H1 (cell line): Measurements from ENCODE around the gene RHOXF2B. TPM values are rescaled to one million over a fixed set of nuclear protein-coding genes. Genes with fewer than 3 reads are reported as not detected.

Source experiments
- CTCF ChIA-PET: fragments of 300-600 bp; sonication (Branson Sonifier 250); formaldehyde crosslinking; loops from one replicate; lab custom pipeline; 2021; ENCODE audit not compliant: partially characterized antibody; lab: Charles Lee
- POLR2A ChIA-PET: fragments of 300-600 bp; sonication (Branson Sonifier 250); formaldehyde crosslinking; loops from one replicate; lab custom pipeline; 2021; ENCODE audit warnings: inconsistent platforms; ENCODE audit not compliant: partially characterized antibody; lab: Charles Lee
- DNase-seq, 2 experiments: peaks; one replicate each; pipeline versions ENCODE4 v3.0.0 to v3.0.0-alpha.2; 2010 to 2022; ENCODE audit warnings: low spot score in 2 of 2, low read depth in 1 of 2, mixed read lengths in 1 of 2
- FAIRE-seq: peaks from 2 replicates; lab custom pipeline; 2011; peaks lifted over from hg19 to GRCh38; lab: Jason Lieb, UNC
- H2AFZ ChIP-seq: 2 replicates; pipeline ENCODE4 v1.8.1; 2012; ENCODE audit warnings: low read length, inconsistent platforms
- H2AK5ac ChIP-seq: 2 replicates; pipeline ENCODE4 v1.6.1; 2013; ENCODE audit warnings: low read depth, low read length
- H2BK120ac ChIP-seq: replicated peaks from 2 replicates; pipeline ENCODE3; 2013; ENCODE audit warnings: low read depth, low read length, inconsistent platforms
- H2BK12ac ChIP-seq: 2 replicates; pipeline ENCODE4 v1.6.1; 2013; ENCODE audit warnings: low read depth, low read length
- H2BK15ac ChIP-seq: 2 replicates; pipeline ENCODE4 v1.6.1; 2013; ENCODE audit warnings: low read length
- H2BK20ac ChIP-seq: 2 replicates; pipeline ENCODE4 v1.6.1; 2013; ENCODE audit warnings: low read length
- H2BK5ac ChIP-seq: 2 replicates; pipeline ENCODE4 v1.6.1; 2013; ENCODE audit warnings: low read depth, low read length
- H3K14ac ChIP-seq: 2 replicates; pipeline ENCODE4 v1.6.1; 2013; ENCODE audit warnings: inconsistent platforms; ENCODE audit not compliant: insufficient read length
- H3K18ac ChIP-seq: 2 replicates; pipeline ENCODE4 v1.6.1; 2013; ENCODE audit warnings: low read length; ENCODE audit errors: extremely low read depth
- H3K23ac ChIP-seq: 2 replicates; pipeline ENCODE4 v1.6.1; 2013; ENCODE audit warnings: inconsistent platforms; ENCODE audit not compliant: insufficient read length
- H3K23me2 ChIP-seq: 2 replicates; pipeline ENCODE4 v1.6.1; 2013; ENCODE audit warnings: low read depth, low read length
- H3K27ac ChIP-seq: 2 replicates; pipeline ENCODE4 v1.6.1; 2011; ENCODE audit warnings: low read depth, low read length, inconsistent platforms
- H3K27me3 ChIP-seq, 4 experiments: replicated peaks in 1 of 4; 1 replicate in 1 of 4; 2 replicates in 3 of 4; pipeline versions ENCODE4 v1.6.1 to v1.8.1; 2011 to 2013; ENCODE audit warnings: low read length in 3 of 4, mild to moderate bottlenecking in 3 of 4, inconsistent platforms in 2 of 4, mixed read lengths in 2 of 4, moderate library complexity in 1 of 4; ENCODE audit not compliant: control insufficient read depth in 3 of 4, insufficient read depth in 3 of 4; ENCODE audit errors: extremely low read depth in 1 of 4
- H3K36me3 ChIP-seq, 4 experiments: 2 replicates each; pipeline versions ENCODE4 v1.6.1 to v1.8.1; 2011 to 2013; ENCODE audit warnings: mild to moderate bottlenecking in 4 of 4, low read length in 3 of 4, moderate library complexity in 2 of 4, control low read depth in 1 of 4, inconsistent platforms in 1 of 4; ENCODE audit not compliant: insufficient read depth in 4 of 4, control insufficient read depth in 2 of 4
- H3K4ac ChIP-seq: replicated peaks from 2 replicates; pipeline ENCODE3; 2013; ENCODE audit warnings: low read length, low read depth, mixed read lengths, inconsistent platforms; ENCODE audit not compliant: insufficient read length
- H3K4me1 ChIP-seq, 4 experiments: replicated peaks in 1 of 4; 1 replicate in 1 of 4; 2 replicates in 3 of 4; pipeline versions ENCODE4 v1.6.1 to v1.8.1; 2011 to 2013; ENCODE audit warnings: low read length in 3 of 4, inconsistent platforms in 2 of 4, mixed read lengths in 1 of 4; ENCODE audit not compliant: insufficient read depth in 4 of 4, control insufficient read depth in 3 of 4
- H3K4me2 ChIP-seq, 2 experiments: 2 replicates each; pipeline versions ENCODE4 v1.6.1 to v1.8.1; 2011 to 2013; ENCODE audit warnings: low read depth in 2 of 2, low read length in 2 of 2, control low read depth in 1 of 2, inconsistent platforms in 1 of 2, mild to moderate bottlenecking in 1 of 2; ENCODE audit not compliant: insufficient read depth in 1 of 2
- H3K4me3 ChIP-seq, 4 experiments: fragments of 200-600, 300-600 bp in 1 of 4; sonication (generic), shearing (Covaris generic), sonication (Bioruptor Twin) in 1 of 4; 2 replicates each; pipeline versions ENCODE4 v1.5.1 to v1.8.1; 2011 to 2016; ENCODE audit warnings: low read length in 4 of 4, low read depth in 3 of 4, control low read depth in 2 of 4, inconsistent platforms in 2 of 4, mild to moderate bottlenecking in 2 of 4, mixed read lengths in 1 of 4, moderate library complexity in 1 of 4; ENCODE audit not compliant: insufficient read depth in 2 of 4; ENCODE audit errors: extremely low read depth in 1 of 4
- H3K56ac ChIP-seq: replicated peaks from 2 replicates; pipeline ENCODE3; 2013; ENCODE audit warnings: low read depth, mild to moderate bottlenecking, mixed read lengths, low read length, inconsistent platforms; ENCODE audit not compliant: insufficient read length
- H3K79me1 ChIP-seq: 2 replicates; pipeline ENCODE4 v1.6.1; 2013; ENCODE audit warnings: low read depth, low read length, control low read depth
- H3K79me2 ChIP-seq, 2 experiments: 2 replicates each; pipeline versions ENCODE4 v1.6.1 to v1.8.1; 2012 to 2013; ENCODE audit warnings: low read length in 2 of 2, mild to moderate bottlenecking in 2 of 2, inconsistent platforms in 1 of 2; ENCODE audit not compliant: insufficient read depth in 2 of 2, control insufficient read depth in 1 of 2
- H3K9ac ChIP-seq, 4 experiments: replicated peaks in 1 of 4; 1 replicate in 1 of 4; 2 replicates in 3 of 4; pipeline versions ENCODE4 v1.6.1 to v1.8.1; 2011 to 2013; ENCODE audit warnings: low read depth in 3 of 4, low read length in 3 of 4, control low read depth in 2 of 4, mild to moderate bottlenecking in 2 of 4, moderate library complexity in 2 of 4, inconsistent platforms in 1 of 4; ENCODE audit errors: extremely low read depth in 1 of 4
- H3K9me3 ChIP-seq, 2 experiments: 2 replicates each; pipeline versions ENCODE4 v1.6.1 to v1.8.1; 2012 to 2013; ENCODE audit warnings: mild to moderate bottlenecking in 2 of 2, moderate library complexity in 2 of 2, control low read depth in 1 of 2, inconsistent platforms in 1 of 2, low read depth in 1 of 2, low read length in 1 of 2, mixed read lengths in 1 of 2; ENCODE audit not compliant: insufficient read depth in 2 of 2
- H4K20me1 ChIP-seq, 2 experiments: replicated peaks in 1 of 2; 2 replicates each; pipeline versions ENCODE3 to v1.8.1; 2011 to 2013; ENCODE audit warnings: inconsistent platforms in 2 of 2, low read length in 2 of 2, mild to moderate bottlenecking in 1 of 2; ENCODE audit not compliant: insufficient read depth in 2 of 2, control insufficient read depth in 1 of 2
- H4K5ac ChIP-seq: 2 replicates; pipeline ENCODE4 v1.6.1; 2013; ENCODE audit warnings: low read length, low read depth, mixed read lengths, inconsistent platforms; ENCODE audit not compliant: insufficient read length
- H4K8ac ChIP-seq: 2 replicates; pipeline ENCODE4 v1.8.0; 2013; ENCODE audit warnings: mild to moderate bottlenecking, moderate library complexity, low read length, inconsistent platforms; ENCODE audit not compliant: insufficient read depth; ENCODE audit errors: extremely low read depth
- H4K91ac ChIP-seq: replicated peaks from 2 replicates; pipeline ENCODE3; 2013; ENCODE audit warnings: low read length, mixed read lengths, inconsistent platforms; ENCODE audit not compliant: insufficient read length
- RAD21 ChIP-seq, 2 experiments: IDR thresholded peaks in 1 of 2; conservative IDR thresholded peaks in 1 of 2; 2 replicates each; pipeline ENCODE4 v1.6.1; 2011; ENCODE audit warnings: low read depth in 2 of 2, low read length in 2 of 2, improper control_type of control experiment in 1 of 2, inconsistent platforms in 1 of 2, mild to moderate bottlenecking in 1 of 2, moderate library complexity in 1 of 2
- TAF1 ChIP-seq: IDR thresholded peaks from 2 replicates; pipeline ENCODE4 v1.6.1; 2011; ENCODE audit warnings: mild to moderate bottlenecking, low read depth, low read length
- WGBS, 2 experiments: shearing (Covaris generic) in 1 of 2; methylation state at CpG; one replicate each; pipeline versions ENCODE4 v1.1.6 to v1.1.7; 2013 to 2015; ENCODE audit warnings: low lambda C conversion rate in 2 of 2, mixed read lengths in 2 of 2, inconsistent platforms in 1 of 2, low coverage in 1 of 2, missing lambda C conversion rate in 1 of 2; ENCODE audit not compliant: insufficient replicate concordance in 2 of 2, insufficient coverage in 1 of 2, insufficient read length in 1 of 2; ENCODE audit errors: extremely low coverage in 1 of 2, missing lambda C conversion rate in 1 of 2; 5-methylcytosine and 5-hydroxymethylcytosine counted together
- polyA plus RNA-seq, 7 experiments: library from polyadenylated mRNA; depleted of rRNA in 3 of 7; stranded (reverse) in 5 of 7; unstranded in 2 of 7; fragments of >200 nt in 5 of 7; fragments of 200-250 nt in 2 of 7; gene quantifications; 1 replicate in 5 of 7; 2 replicates in 1 of 7; 4 replicates in 1 of 7; pipeline versions ENCODE4 v1.2.1 to v1.2.3, GENCODE V29; 2011 to 2013; ENCODE audit warnings: missing spikeins in 2 of 7, mixed read lengths in 2 of 7
- total RNA-seq: library from RNA; stranded (reverse); fragmentation: NEBNext Ultra II Directional; extraction: Animal tissue kit (Norgen Biotek cat#: 25700); gene quantifications from 2 replicates; pipeline ENCODE4 v1.2.1, GENCODE V29; 2021
- TF ChIP-seq, protein P1 (sequence below), 3 experiments: IDR thresholded peaks; 1 replicate in 2 of 3; 2 replicates in 1 of 3; pipeline versions ENCODE4 v1.5.1 to v1.6.1; 2011; ENCODE audit warnings: low read length in 3 of 3, mild to moderate bottlenecking in 3 of 3, inconsistent platforms in 2 of 3, low read depth in 1 of 3, moderate library complexity in 1 of 3; ENCODE audit not compliant: insufficient read depth in 1 of 3; ENCODE audit errors: control extremely low read depth in 1 of 3

RHOXF2B gene
- total and polyA plus RNA-seq, 2 of the 8 experiments (the other 6 are each of a cell fraction or from before 2014, with no cell fraction given) = not detected

DNA sequence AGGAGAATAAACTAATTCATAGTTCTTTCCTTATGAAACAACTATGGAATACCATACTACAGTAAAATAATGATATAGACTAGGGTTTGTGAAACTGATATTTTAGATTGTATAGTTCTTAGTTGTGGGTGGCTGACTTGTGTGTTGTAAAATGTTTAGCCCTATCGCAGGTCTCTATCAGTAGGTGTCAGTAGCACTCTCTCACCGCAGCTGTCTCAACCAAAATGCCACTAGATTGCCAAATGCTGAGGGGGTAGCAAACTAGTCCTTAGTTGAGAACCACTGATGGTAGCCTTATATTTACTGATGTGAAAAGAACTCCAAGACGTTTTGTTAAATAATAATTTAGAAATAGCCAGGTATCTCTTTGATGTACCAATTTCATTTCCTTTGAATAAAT lies 48.1 kb downstream of the RHOXF2B start:
- no peak overlapping the region for H2BK5ac ChIP-seq
- no peak overlapping the region for H2BK120ac ChIP-seq
- no peak overlapping the region for H3K14ac ChIP-seq
- H3K18ac ChIP-seq = no peak overlapping the region
- ChIA-PET CTCF (interaction anchor here (0.9 kb wide), 1 partner anchor 9 kb away, joined by 3 read pairs; no protein-coding TSS in a partner anchor), POLR2A (no interaction called here)
- H3K9me3 ChIP-seq = no peaks in the 10 kb centered on the region; a peak in 1 of 4 replicates
- no peaks in the 10 kb centered on the region for H3K36me3 ChIP-seq
- no peaks in the 10 kb centered on the region for H3K79me1 ChIP-seq
- DNase-seq (no peak), FAIRE-seq (no peak)
- H3K27me3 ChIP-seq = no peaks in the 10 kb centered on the region
- H2AK5ac ChIP-seq = no peak overlapping the region
- no peak overlapping the region for H3K27ac ChIP-seq
- TF ChIP-seq, protein P1, sequence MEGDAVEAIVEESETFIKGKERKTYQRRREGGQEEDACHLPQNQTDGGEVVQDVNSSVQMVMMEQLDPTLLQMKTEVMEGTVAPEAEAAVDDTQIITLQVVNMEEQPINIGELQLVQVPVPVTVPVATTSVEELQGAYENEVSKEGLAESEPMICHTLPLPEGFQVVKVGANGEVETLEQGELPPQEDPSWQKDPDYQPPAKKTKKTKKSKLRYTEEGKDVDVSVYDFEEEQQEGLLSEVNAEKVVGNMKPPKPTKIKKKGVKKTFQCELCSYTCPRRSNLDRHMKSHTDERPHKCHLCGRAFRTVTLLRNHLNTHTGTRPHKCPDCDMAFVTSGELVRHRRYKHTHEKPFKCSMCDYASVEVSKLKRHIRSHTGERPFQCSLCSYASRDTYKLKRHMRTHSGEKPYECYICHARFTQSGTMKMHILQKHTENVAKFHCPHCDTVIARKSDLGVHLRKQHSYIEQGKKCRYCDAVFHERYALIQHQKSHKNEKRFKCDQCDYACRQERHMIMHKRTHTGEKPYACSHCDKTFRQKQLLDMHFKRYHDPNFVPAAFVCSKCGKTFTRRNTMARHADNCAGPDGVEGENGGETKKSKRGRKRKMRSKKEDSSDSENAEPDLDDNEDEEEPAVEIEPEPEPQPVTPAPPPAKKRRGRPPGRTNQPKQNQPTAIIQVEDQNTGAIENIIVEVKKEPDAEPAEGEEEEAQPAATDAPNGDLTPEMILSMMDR (IDR thresholded peaks at IDR 0.05; ENCODE audit: control extremely low read depth in 1 of 3, insufficient read depth in 1 of 3, low read depth in 1 of 3, low read length in 3 of 3) = peak in 2 of 3 experiments; percentile 13 to 30; a peak in 2 of 4 replicates
- TF ChIP-seq TAF1 = no peak
- TF ChIP-seq RAD21 (IDR thresholded peaks at IDR 0.05 in 1 of 2, conservative IDR thresholded peaks at IDR 0.05 in 1 of 2; ENCODE audit: low read depth in 2 of 2, low read length in 2 of 2) = peak; percentile 50 to 64; a peak in 3 of 4 replicates
- H3K23me2 ChIP-seq = no peaks in the 10 kb centered on the region
- H3K4me3 ChIP-seq = no peak overlapping the region
- H2BK20ac ChIP-seq = no peak overlapping the region
- H3K4me2 ChIP-seq = no peak overlapping the region
- no peak overlapping the region for H3K23ac ChIP-seq
- H4K20me1 ChIP-seq = no peaks in the 10 kb centered on the region
- no peak overlapping the region for H2AFZ ChIP-seq
- no peak overlapping the region for H2BK12ac ChIP-seq
- no peak overlapping the region for H4K8ac ChIP-seq
- 21% methylated on average over 3 of the region's 3 CpGs; no CpG with 5 or more reads in 1 of the 2 experiments for WGBS, 2 experiments
- no peak overlapping the region for H3K56ac ChIP-seq
- no peak overlapping the region for H2BK15ac ChIP-seq
- no peak overlapping the region for H3K9ac ChIP-seq
- no peak overlapping the region for H4K91ac ChIP-seq
- no peak overlapping the region for H4K5ac ChIP-seq
- no peak overlapping the region for H3K4ac ChIP-seq
- no peaks in the 10 kb centered on the region for H3K4me1 ChIP-seq
- H3K79me2 ChIP-seq = no peaks in the 10 kb centered on the region
